IMR-90 (cell line): Measurements from ENCODE around the gene TMPRSS6. TPM values are rescaled to one million over a fixed set of nuclear protein-coding genes. Genes with fewer than 3 reads are reported as not detected.

Experiments used
- ATAC-seq: fragments of 200-7000 bp; cut with Tn5 transposase; 2 replicates; pipeline ENCODE4 v1.9.1; 2020; ENCODE audit warnings: low read depth, mild to moderate bottlenecking, moderate library complexity
- BruUV-seq: library from RNA; stranded (reverse); fragments of 400-500 nt; replicated peaks from 2 replicates; lab custom pipeline; 2021; lab: Mats Ljungman, UMichigan
- CTCF ChIA-PET: fragments of 300-600 bp; formaldehyde crosslinking; extraction: SDS; loops from one replicate; lab custom pipeline; 2021; ENCODE audit warnings: antibody characterized with exemption; lab: Yijun Ruan, JAX
- POLR2A ChIA-PET: fragments of 300-600 bp; sonication (Branson Sonifier 250); formaldehyde crosslinking; loops from one replicate; lab custom pipeline; 2022; ENCODE audit warnings: antibody characterized with exemption; ENCODE audit not compliant: unreplicated experiment; lab: Charles Lee
- DNase-seq: peaks from one replicate; pipeline ENCODE4 v3.0.0; 2013
- H2AFZ ChIP-seq: replicated peaks from 2 replicates; pipeline ENCODE3; 2013; ENCODE audit warnings: low read length, mild to moderate bottlenecking; ENCODE audit not compliant: poor library complexity
- H2AK5ac ChIP-seq: 2 replicates; pipeline ENCODE4 v1.6.1; 2013; ENCODE audit warnings: low read depth, low read length, inconsistent platforms
- H2AK9ac ChIP-seq: replicated peaks from 2 replicates; pipeline ENCODE3; 2013; ENCODE audit warnings: mild to moderate bottlenecking, low read depth, low read length, moderate library complexity; ENCODE audit not compliant: poor library complexity
- H2BK120ac ChIP-seq: 2 replicates; pipeline ENCODE4 v1.6.1; 2013; ENCODE audit warnings: low read depth, low read length, inconsistent platforms
- H2BK15ac ChIP-seq: 3 replicates; pipeline ENCODE4 v1.6.1; 2013; ENCODE audit warnings: low read depth, low read length, inconsistent platforms
- H2BK20ac ChIP-seq: 2 replicates; pipeline ENCODE4 v1.6.1; 2013; ENCODE audit warnings: low read depth, mild to moderate bottlenecking, inconsistent platforms, low read length, moderate library complexity
- H2BK5ac ChIP-seq: 2 replicates; pipeline ENCODE4 v1.6.1; 2013; ENCODE audit warnings: mild to moderate bottlenecking, low read depth, low read length, inconsistent platforms; ENCODE audit not compliant: poor library complexity, severe bottlenecking
- H3K14ac ChIP-seq: replicated peaks from 2 replicates; pipeline ENCODE4 v1.6.1; 2013; ENCODE audit warnings: low read depth, low read length, inconsistent platforms
- H3K18ac ChIP-seq: 2 replicates; pipeline ENCODE4 v1.6.1; 2013; ENCODE audit warnings: low read depth, low read length, control low read depth
- H3K23ac ChIP-seq: 2 replicates; pipeline ENCODE4 v1.6.1; 2013; ENCODE audit warnings: low read depth, low read length, inconsistent platforms
- H3K27ac ChIP-seq: 2 replicates; pipeline ENCODE4 v1.5.1; 2013; ENCODE audit warnings: mild to moderate bottlenecking, control low read depth, low read length; ENCODE audit not compliant: insufficient read depth
- H3K27me3 ChIP-seq: 2 replicates; pipeline ENCODE4 v1.6.1; 2013; ENCODE audit warnings: low read length; ENCODE audit not compliant: control insufficient read depth, insufficient read depth
- H3K36me3 ChIP-seq: 2 replicates; pipeline ENCODE4 v1.6.1; 2013; ENCODE audit warnings: low read length, mixed read lengths; ENCODE audit not compliant: control insufficient read depth, insufficient read depth
- H3K4ac ChIP-seq: 2 replicates; pipeline ENCODE4 v1.6.1; 2013; ENCODE audit warnings: low read depth, low read length, inconsistent platforms
- H3K4me1 ChIP-seq: 2 replicates; pipeline ENCODE4 v1.6.1; 2013; ENCODE audit warnings: low read length, mixed read lengths; ENCODE audit not compliant: control insufficient read depth, insufficient read depth
- H3K4me2 ChIP-seq: 2 replicates; pipeline ENCODE4 v1.6.1; 2013; ENCODE audit warnings: low read depth, mild to moderate bottlenecking, control low read depth, low read length, moderate library complexity
- H3K4me3 ChIP-seq: 2 replicates; pipeline ENCODE4 v1.5.1; 2013; ENCODE audit warnings: low read depth, mild to moderate bottlenecking, control low read depth, low read length, moderate library complexity; ENCODE audit not compliant: insufficient read depth
- H3K56ac ChIP-seq: 2 replicates; pipeline ENCODE4 v1.6.1; 2013; ENCODE audit warnings: low read length, inconsistent platforms; ENCODE audit not compliant: insufficient read depth; ENCODE audit errors: extremely low read depth
- H3K79me1 ChIP-seq, 2 experiments: 2 replicates each; pipeline ENCODE4 v1.6.1; 2013; ENCODE audit warnings: low read length in 2 of 2, inconsistent platforms in 1 of 2, low read depth in 1 of 2
- H3K9ac ChIP-seq: 2 replicates; pipeline ENCODE4 v1.6.1; 2013; ENCODE audit warnings: low read depth, low read length, control low read depth
- H3K9me1 ChIP-seq: 2 replicates; pipeline ENCODE4 v1.6.1; 2013; ENCODE audit warnings: low read length, inconsistent platforms; ENCODE audit not compliant: insufficient read depth
- H3K9me3 ChIP-seq: 2 replicates; pipeline ENCODE4 v1.6.1; 2013; ENCODE audit warnings: low read length; ENCODE audit not compliant: control insufficient read depth, insufficient read depth
- H4K20me1 ChIP-seq: 2 replicates; pipeline ENCODE4 v1.6.1; 2013; ENCODE audit warnings: low read length, inconsistent platforms; ENCODE audit not compliant: insufficient read depth
- H4K5ac ChIP-seq: 2 replicates; pipeline ENCODE4 v1.6.1; 2013; ENCODE audit warnings: mild to moderate bottlenecking, low read depth, low read length, control low read depth
- H4K8ac ChIP-seq, 2 experiments: 2 replicates each; pipeline ENCODE4 v1.6.1; 2013; ENCODE audit warnings: low read depth in 2 of 2, low read length in 2 of 2, control low read depth in 1 of 2, inconsistent platforms in 1 of 2
- H4K91ac ChIP-seq: 2 replicates; pipeline ENCODE4 v1.6.1; 2013; ENCODE audit warnings: low read depth, low read length, inconsistent platforms; ENCODE audit not compliant: insufficient read depth
- CEBPB ChIP-seq: IDR thresholded peaks from 2 replicates; pipeline ENCODE4 v1.6.1; 2012; ENCODE audit warnings: low read depth, low read length, improper control_type of control experiment
- CHD1 ChIP-seq: IDR thresholded peaks from 2 replicates; pipeline ENCODE4 v1.6.1; 2012; ENCODE audit warnings: low read depth, low read length, improper control_type of control experiment
- MAFK ChIP-seq: IDR thresholded peaks from 2 replicates; pipeline ENCODE4 v1.6.1; 2012; ENCODE audit warnings: low read depth, low read length, improper control_type of control experiment
- MAZ ChIP-seq: IDR thresholded peaks from 2 replicates; pipeline ENCODE4 v1.6.1; 2012; ENCODE audit warnings: low read depth, mild to moderate bottlenecking, low read length, improper control_type of control experiment, moderate library complexity, borderline replicate concordance
- MXI1 ChIP-seq: IDR thresholded peaks from 2 replicates; pipeline ENCODE4 v1.6.1; 2012; ENCODE audit warnings: low read depth, mild to moderate bottlenecking, low read length, moderate library complexity, borderline replicate concordance
- NFE2L2 ChIP-seq: fragments of 150-350 bp; IDR thresholded peaks from 2 replicates; pipeline ENCODE4 v1.6.1; 2016; ENCODE audit warnings: low read depth, mild to moderate bottlenecking, low read length
- RAD21 ChIP-seq: IDR thresholded peaks from 2 replicates; pipeline ENCODE4 v1.6.1; 2012; ENCODE audit warnings: low read length, improper control_type of control experiment
- RCOR1 ChIP-seq: IDR thresholded peaks from 2 replicates; pipeline ENCODE4 v1.6.1; 2012; ENCODE audit warnings: mild to moderate bottlenecking, low read length, improper control_type of control experiment; ENCODE audit not compliant: insufficient replicate concordance
- SMC3 ChIP-seq: fragments of 150-350 bp; IDR thresholded peaks from 2 replicates; pipeline ENCODE4 v1.6.1; 2016; ENCODE audit warnings: low read depth, mild to moderate bottlenecking, antibody characterized with exemption, low read length, moderate library complexity
- WGBS, 2 experiments: methylation state at CpG; one replicate each; pipeline versions ENCODE4 v1.1.5 to v1.1.7; 2013; ENCODE audit warnings: missing lambda C conversion rate in 2 of 2; ENCODE audit not compliant: insufficient read length in 1 of 2; ENCODE audit errors: extremely low coverage in 2 of 2; 5-methylcytosine and 5-hydroxymethylcytosine counted together
- dilution Hi-C: fragments of 300-500 bp; cut with HindIII; formaldehyde crosslinking; loops from one replicate; pipeline ENCODE4 v1.14.3; 2018; ENCODE audit warnings: low sequenced_read_pairs; ENCODE audit not compliant: unreplicated experiment
- in situ Hi-C: fragments of 300-500 bp; cut with MboI; formaldehyde crosslinking; loops from 3 replicates; pipeline ENCODE4 v1.14.3; 2019; ENCODE audit warnings: low sequenced_read_pairs, inconsistent platforms, mixed read lengths
- intact Hi-C: fragments of 100-400 bp; cut with micrococcal nuclease; formaldehyde crosslinking; loops from 2 replicates; pipeline ENCODE4 v1.10.0; 2022
- polyA plus RNA-seq, 3 experiments: library from polyadenylated mRNA; depleted of rRNA; stranded (reverse); fragments of >200 nt; gene quantifications; 2 replicates each; pipeline ENCODE4 v1.2.3, GENCODE V29; 2012; ENCODE audit warnings: low replicate concordance in 1 of 3
- total RNA-seq: library from RNA; depleted of rRNA; stranded (reverse); fragments of >200 nt; gene quantifications from 2 replicates; pipeline ENCODE4 v1.2.3, GENCODE V29; 2012
- TF ChIP-seq, protein P1 (sequence below): fragments of 150-350 bp; IDR thresholded peaks from 2 replicates; pipeline ENCODE4 v1.6.1; 2017; ENCODE audit warnings: mild to moderate bottlenecking, antibody characterized with exemption, low read length, low read depth
- TF ChIP-seq, protein P2 (sequence below): conservative IDR thresholded peaks from 2 replicates; pipeline ENCODE4 v1.5.1; 2012; ENCODE audit warnings: mild to moderate bottlenecking, low read depth, low read length, improper control_type of control experiment

Gene TMPRSS6
- total and polyA plus RNA-seq, 2 of the 4 experiments (the other 2 are of a cell fraction), result not detected

DNA sequence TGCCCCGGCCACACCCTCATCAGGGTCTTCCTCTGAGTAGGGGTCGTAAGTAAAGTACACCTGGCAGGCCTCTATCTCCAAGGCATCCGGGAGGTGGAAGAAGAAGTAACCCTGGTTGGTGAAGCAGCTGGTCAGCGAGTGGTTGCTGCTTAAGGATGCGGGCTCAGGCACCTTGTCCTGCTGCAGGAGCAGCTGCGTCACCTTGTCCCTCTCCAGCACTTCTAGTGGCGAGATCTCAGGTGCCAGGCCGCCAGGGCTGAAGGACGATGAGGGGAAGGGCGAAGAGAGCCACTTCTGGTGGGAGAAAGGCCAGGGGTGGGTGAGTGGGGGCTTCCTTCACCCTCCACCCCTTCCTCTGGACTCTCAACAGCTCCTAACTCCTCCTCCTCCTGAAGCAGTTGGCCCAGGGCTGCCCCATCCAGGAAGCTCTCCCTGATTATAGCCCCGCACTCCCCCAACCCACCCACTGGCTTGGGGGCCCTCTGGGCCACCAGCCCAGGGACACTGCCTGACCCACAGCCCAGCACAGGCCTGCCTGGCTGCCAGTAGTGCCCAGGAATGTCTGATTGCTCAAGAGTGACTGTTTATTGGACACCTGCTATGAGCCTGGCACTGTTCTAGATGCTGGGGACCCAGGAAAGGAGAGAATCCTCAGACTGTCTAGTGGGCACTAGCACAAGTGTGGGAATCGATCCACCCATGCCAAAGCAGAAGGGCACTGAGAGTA lies 19.2 kb upstream of the TMPRSS6 start:
- 57% methylated on average over 4 of the region's 12 CpGs; no CpG with 5 or more reads in 1 of the 2 experiments for WGBS, 2 experiments
- peaks cover 60% of the 10 kb centered on the region for H3K27me3 ChIP-seq
- no peak overlapping the region for H2AK5ac ChIP-seq
- no peaks in the 10 kb centered on the region for H3K4me1 ChIP-seq
- H4K20me1 ChIP-seq, result no peaks in the 10 kb centered on the region
- no peak overlapping the region for H2BK120ac ChIP-seq
- H2AK9ac ChIP-seq, result no peak overlapping the region
- ATAC-seq (no peak), DNase-seq (no peak)
- no peak overlapping the region for H2AFZ ChIP-seq
- H3K9me3 ChIP-seq, result no peaks in the 10 kb centered on the region
- H2BK5ac ChIP-seq, result no peak overlapping the region
- H2BK20ac ChIP-seq, result no peak overlapping the region
- H3K4ac ChIP-seq, result no peak overlapping the region
- in situ Hi-C loops, result no loop called here
- H3K4me2 ChIP-seq, result no peak overlapping the region
- no peak overlapping the region for H3K27ac ChIP-seq
- H2BK15ac ChIP-seq, result no peak overlapping the region
- no peaks in the 10 kb centered on the region for H3K9me1 ChIP-seq
- intact Hi-C loops, result no loop called here
- no TSS peak for BruUV-seq
- TF ChIP-seq CEBPB (no peak), RAD21 (no peak), MAZ (no peak), SMC3 (no peak), MXI1 (no peak), NFE2L2 (no peak), MAFK (no peak), RCOR1 (no peak), CHD1 (no peak)
- TF ChIP-seq, protein P1, sequence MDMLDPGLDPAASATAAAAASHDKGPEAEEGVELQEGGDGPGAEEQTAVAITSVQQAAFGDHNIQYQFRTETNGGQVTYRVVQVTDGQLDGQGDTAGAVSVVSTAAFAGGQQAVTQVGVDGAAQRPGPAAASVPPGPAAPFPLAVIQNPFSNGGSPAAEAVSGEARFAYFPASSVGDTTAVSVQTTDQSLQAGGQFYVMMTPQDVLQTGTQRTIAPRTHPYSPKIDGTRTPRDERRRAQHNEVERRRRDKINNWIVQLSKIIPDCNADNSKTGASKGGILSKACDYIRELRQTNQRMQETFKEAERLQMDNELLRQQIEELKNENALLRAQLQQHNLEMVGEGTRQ, result no peak
- TF ChIP-seq, protein P2, sequence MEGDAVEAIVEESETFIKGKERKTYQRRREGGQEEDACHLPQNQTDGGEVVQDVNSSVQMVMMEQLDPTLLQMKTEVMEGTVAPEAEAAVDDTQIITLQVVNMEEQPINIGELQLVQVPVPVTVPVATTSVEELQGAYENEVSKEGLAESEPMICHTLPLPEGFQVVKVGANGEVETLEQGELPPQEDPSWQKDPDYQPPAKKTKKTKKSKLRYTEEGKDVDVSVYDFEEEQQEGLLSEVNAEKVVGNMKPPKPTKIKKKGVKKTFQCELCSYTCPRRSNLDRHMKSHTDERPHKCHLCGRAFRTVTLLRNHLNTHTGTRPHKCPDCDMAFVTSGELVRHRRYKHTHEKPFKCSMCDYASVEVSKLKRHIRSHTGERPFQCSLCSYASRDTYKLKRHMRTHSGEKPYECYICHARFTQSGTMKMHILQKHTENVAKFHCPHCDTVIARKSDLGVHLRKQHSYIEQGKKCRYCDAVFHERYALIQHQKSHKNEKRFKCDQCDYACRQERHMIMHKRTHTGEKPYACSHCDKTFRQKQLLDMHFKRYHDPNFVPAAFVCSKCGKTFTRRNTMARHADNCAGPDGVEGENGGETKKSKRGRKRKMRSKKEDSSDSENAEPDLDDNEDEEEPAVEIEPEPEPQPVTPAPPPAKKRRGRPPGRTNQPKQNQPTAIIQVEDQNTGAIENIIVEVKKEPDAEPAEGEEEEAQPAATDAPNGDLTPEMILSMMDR, result no peak
- H3K79me1 ChIP-seq, result no peaks in the 10 kb centered on the region
- ChIA-PET CTCF (no interaction called here), POLR2A (no interaction called here)
- no peak overlapping the region for H3K9ac ChIP-seq
- H3K23ac ChIP-seq, result no peak overlapping the region
- no peak overlapping the region for H3K56ac ChIP-seq
- no peak overlapping the region for H4K8ac ChIP-seq
- no peak overlapping the region for H3K4me3 ChIP-seq
- H3K36me3 ChIP-seq, result no peaks in the 10 kb centered on the region
- no peak overlapping the region for H4K91ac ChIP-seq
- H3K18ac ChIP-seq, result no peak overlapping the region
- H4K5ac ChIP-seq, result no peak overlapping the region
- H3K14ac ChIP-seq, result no peak overlapping the region
- dilution Hi-C loops, result no loop called here
